Skin of body (tissue), 2 donors: ENCODE data around the gene GPX4. TPM values are rescaled to one million over a fixed set of nuclear protein-coding genes. Genes with fewer than 3 reads are reported as not detected.

Source experiments
- DNase-seq: peaks from one replicate; lab custom pipeline; 2025; lab: John Stamatoyannopoulos, UW
- total RNA-seq: library from RNA; depleted of rRNA; stranded (reverse); fragments of >200 nt; gene quantifications from one replicate; pipeline ENCODE4 v1.2.3, GENCODE V29; 2014

GPX4 gene
- total RNA-seq, 1 donor from 2014 or later: 105 TPM

DNA sequence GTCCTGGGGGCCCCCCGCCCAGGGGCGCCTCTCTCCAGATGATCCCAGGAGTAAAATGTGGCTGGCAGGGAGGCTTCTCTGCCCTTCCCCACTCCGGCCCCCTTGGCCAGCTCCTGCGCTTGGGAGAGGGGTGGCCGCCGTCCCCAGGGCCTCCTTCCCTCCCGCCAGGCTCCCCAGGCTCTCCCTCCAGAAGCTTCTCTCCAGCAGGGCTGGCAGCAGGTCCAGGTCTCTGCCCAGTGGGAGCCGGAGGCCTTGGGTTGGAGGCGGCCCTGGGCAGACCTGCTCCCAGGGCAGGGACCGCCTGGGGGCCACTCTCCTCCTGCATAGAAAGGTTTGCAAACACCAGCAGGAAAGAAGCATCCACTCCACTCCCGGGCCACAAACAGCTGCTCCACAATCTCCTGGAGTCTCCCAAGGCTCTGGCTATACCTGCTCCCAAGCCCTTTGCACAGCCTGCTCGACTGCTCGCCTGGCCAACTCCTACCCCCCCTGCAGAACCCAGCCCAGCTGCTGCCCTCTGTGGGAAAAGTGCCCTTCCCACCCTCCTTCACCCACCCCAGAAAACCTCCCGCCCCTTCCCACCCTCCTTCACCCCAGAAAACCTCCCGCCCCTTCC is 44.2 kb downstream of the GPX4 start:
- DNase-seq: no peak

DNA sequence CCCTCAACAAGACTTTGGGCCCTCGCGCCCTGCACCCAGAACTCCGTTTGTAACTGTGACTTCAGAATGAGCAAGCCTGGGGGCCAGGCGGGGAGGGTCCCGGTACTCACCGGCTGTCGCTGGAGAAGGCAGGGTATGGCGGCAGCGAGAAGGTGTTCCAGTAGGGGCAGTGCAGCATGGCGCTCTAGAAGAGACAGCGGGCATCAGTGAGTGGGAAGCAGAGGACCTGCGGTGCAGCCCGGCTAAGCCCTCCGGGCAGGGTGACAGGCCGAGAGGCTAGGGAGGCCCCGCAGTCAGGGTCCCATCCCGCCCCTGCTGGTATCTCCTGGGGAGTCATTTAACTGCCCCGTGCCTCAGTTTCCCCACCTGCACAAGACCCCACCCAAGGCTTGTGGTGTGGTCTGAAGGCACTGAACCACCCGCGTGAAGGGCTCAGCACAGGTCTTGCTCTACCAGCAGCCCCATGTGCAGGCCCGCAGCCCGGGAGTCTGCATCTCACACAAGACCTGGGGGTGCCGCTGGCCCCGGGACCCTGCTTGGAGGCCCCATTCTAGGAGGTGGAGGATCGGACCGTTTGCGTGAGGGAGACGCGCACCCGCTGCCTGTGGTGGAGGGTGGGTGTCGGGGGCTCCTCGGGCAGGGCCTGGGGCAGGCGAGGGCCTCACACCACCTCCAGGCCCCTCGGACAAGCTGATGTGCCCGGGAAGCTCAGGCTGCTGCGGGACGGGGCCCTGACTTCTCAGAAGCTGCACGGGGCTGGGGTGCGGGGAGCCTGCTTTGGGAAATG is 45.7 kb downstream of the GPX4 start:
- DNase-seq: no peak

DNA sequence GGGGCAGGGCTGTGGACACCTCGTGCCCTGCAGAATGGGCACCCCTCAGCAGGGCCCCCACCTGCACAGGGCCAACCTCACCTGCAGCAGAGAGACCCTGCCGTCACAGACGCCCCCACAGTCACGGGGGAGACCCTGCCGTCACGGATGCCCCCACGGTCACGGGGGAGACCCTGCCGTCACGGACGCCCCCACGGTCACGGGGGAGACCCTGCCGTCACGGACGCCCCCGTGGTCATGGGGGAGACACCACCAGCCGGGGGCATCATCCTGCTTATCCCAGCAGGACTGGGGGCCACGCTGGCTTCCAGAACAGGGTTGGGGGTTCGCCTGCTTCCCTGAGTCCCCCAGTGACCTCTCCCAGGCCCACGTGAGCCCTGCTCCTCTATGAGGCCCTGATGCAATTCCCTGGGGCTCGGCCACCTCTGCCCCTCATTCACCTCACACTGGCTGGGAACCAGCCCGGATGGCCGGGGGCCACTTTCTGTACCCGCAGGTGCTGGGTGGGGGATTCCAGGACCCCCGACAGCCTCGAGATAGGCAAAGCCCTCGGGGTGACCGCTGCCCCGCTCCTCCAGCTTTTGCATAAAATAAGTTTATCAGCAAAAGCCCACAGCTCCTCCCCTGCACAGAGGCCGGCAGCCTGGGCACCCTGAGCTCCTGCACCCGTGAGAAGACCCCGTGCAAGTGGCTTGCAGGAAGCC is 46.7 kb downstream of the GPX4 start:
- no peak for DNase-seq

DNA sequence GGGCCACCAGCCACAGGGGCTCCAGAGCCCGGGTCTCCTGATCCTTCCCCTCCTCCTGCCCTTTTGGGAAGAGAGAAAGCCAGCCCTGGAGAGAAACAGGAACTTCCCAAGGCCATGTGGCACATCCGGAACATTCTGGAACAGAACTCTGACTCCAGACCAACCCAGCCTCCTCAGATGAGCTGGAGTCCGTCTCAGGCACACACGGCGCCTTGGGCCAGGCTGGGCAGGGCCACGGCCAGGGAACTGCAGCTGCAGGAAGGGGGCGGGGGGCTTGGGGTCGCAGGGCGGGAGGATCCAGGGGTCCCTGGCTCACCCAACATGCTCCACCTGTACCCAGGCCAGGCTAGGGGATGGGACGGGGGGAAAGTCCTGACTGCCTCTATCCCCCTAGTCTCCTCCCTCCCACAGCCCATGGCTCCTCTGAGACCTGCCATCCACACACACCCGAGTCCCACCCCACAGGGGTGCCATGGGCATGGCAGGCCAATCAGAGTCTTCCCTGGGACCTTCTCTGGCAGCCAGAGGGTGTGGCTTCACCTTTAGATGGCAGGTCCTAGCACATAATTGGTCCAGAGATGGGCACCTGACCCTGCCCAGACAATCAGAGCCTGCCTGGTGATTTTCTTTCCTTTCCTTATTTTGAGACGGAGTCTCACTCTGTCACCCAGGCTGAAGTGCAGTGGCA is 47.4 kb downstream of the GPX4 start:
- no peak for DNase-seq

DNA sequence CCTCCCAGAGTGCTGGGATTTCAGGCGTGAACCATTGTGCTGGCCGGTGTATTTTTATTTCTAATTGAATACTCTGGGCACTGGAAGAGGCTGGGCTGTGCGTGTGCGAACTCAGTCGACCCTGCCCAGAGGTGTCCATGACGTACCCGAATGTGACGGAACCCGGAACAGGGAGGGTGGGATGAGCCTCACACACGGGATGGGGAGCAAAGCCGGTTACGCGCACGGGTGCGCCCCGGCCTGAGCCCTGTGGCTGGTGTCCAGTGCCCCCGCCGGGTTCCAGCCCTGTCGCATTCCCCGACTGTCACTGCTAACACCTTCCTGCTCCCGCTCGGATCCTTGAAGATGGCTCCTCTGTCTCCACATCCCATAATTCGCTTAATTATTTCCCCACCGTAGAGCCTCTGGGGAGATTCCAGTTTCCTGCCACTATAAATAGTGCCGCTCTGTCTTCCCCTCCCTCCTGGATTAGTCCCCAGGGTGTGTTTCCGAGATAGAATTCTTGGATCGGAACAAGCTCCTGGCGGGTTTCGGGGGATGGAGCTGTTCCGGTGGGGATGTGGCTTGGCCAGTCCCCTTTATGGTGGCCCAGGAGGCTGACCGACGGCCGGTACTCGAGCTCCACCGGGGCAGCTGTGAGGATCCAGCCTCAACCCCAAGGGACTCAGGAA is 48.3 kb downstream of the GPX4 start:
- peak; percentile 22 for DNase-seq

DNA sequence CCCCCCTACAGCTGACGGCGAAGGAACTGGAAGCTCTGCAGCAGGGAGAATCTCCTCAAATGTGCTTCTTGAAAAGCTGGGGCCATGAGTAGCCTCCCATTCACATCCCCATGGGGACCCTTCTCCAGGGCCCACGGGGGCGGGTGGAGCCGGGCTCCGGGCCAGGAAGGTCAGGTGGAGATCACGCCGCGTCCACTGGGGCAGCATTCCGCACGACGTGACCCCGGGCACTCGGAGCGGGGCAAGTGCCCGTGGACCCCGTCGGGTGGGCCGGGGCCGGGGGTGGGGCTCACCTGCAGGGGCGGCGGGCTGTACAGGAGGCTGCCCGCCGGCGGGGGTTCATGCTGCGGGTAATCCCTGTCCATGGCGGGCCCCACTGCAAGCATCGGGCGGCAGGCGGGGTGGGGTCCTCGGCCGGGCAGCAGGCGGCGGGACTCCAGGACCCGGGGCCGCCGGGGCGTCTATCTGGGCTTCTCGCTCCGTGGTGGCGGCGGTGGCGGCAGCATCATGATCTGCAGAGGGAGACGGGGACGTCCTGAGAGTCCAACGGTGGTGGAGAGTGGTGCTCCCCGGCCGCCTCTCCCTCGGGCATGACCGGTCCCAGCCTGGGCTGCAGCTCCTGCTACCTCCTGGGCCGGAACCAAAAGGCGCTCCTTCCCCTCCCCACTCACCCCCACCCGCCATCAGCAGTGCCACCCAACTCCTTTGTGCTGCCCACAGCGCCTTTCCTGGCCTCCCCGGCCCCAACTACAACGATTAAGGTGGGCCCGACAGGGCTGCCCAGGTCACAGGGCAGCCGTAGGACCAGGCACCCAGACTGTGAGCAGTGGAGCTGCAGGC is 50.3 kb downstream of the GPX4 start:
- no peak for DNase-seq

DNA sequence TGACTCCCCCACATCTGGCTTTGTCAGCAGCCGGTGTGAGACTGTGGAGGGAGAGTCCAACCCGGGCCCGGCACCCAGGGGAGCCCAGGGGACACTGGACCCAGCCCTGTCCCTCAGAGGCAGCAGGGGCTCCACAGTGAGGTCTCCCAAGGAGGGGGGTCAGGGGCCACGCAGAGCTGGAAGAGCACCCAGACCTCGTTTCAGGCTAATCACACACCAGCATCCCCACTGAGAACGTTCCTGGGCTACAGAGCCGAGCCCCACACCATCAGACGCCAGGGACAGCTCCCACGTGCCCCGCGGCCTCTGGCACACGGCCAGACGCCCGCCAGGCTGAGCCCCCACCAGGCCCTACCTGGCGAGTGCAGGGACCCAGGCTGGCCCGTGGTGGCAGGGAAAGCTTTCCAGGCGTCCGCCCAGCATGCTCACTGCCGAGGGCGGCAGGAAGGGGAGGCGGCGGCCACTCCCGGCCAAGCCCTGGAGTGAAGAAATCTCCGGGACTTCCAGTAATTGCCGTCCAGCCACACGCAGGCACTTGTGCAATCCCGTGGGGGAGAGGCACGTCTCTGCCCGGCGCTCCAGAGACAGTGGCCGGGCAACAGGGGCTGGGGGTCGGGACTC is 51.0 kb downstream of the GPX4 start:
- no peak for DNase-seq

DNA sequence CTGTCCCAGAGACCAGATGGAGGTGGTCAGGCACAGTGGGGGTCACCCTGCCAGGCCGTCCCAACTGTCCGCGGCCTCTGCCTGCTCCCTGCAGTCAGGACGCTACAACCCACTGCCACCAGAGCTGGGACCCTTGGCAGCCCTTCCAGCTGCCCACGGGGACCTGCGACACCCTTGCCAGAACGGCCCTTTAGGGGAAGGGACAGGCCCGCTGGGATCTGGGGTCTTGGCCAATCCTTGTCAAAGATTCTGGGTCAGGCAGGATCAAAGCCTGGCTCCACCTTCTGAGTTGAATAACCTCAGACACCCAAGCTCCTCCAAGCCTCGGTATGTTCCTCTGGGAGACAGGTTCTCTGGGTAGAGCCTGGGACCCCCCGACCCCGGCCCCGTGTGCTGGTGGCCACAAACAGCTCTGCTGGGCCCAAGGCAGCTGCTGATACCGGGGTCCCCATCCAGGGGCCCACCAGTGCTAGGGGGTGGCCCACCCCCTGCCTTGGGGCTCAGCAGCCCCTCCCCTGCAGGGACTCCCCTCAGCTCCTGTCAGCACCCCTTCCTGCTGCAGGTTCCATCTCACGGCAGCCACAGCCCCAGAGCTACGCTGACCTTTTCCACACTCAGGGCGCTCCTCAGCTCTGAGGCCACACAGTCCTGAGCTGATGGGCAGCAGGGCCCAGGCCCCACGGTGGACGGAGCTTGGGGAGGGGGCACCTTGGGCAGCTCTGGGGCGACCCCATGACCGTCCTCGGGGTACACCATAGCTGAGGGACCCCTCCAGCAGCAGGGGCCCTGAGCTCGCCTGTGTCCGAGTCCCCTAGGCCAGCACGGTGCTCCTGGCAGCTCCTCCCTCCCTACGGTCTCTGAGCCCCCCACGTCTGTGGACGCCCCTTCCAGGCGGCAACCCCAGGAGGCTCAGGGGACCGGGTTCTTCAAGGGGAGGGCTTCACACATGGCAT is 51.8 kb downstream of the GPX4 start:
- DNase-seq: no peak

Other genes with a start within 250 kb of the GPX4 start
- 79.1 TPM for gene CFD, start 244.3 kb upstream of the GPX4 start, total RNA-seq
- gene MED16, start 210.8 kb upstream of the GPX4 start, total RNA-seq: 16.5 TPM
- gene RNU6-9, start 210.5 kb upstream of the GPX4 start, total RNA-seq: not detected
- 28.7 TPM for gene R3HDM4, start 190.8 kb upstream of the GPX4 start, total RNA-seq
- gene KISS1R, start 186.7 kb upstream of the GPX4 start, total RNA-seq: not detected
- 12.8 TPM for gene ARID3A, start 178.0 kb upstream of the GPX4 start, total RNA-seq
- 34.1 TPM for gene WDR18, start 119.6 kb upstream of the GPX4 start, total RNA-seq
- 0.20 TPM for gene GRIN3B, start 103.6 kb upstream of the GPX4 start, total RNA-seq
- 40.6 TPM for gene TMEM259, start 82.9 kb upstream of the GPX4 start, total RNA-seq
- not detected for gene RNU6-2, start 82.5 kb upstream of the GPX4 start, total RNA-seq
- gene CNN2, start 77.4 kb upstream of the GPX4 start, total RNA-seq: 58.2 TPM
- gene ABCA7, start 63.9 kb upstream of the GPX4 start, total RNA-seq: 4.8 TPM
- gene ARHGAP45, start 36.8 kb upstream of the GPX4 start, total RNA-seq: 10.7 TPM
- 47.1 TPM for gene POLR2E, start 8.6 kb upstream of the GPX4 start, total RNA-seq
- 23.1 TPM for gene SBNO2, start 70.3 kb downstream of the GPX4 start, total RNA-seq
- gene STK11, start 101.8 kb downstream of the GPX4 start, total RNA-seq: 37.3 TPM
- 1.9 TPM for gene CBARP, start 134.0 kb downstream of the GPX4 start, total RNA-seq
- 22.9 TPM for gene ATP5F1D, start 137.8 kb downstream of the GPX4 start, total RNA-seq
- gene MIDN, start 144.6 kb downstream of the GPX4 start, total RNA-seq: 19.7 TPM
- gene CIRBP, start 165.3 kb downstream of the GPX4 start, total RNA-seq: 267 TPM
- 6.4 TPM for gene FAM174C, start 171.5 kb downstream of the GPX4 start, total RNA-seq
- 0.39 TPM for gene EFNA2, start 181.9 kb downstream of the GPX4 start, total RNA-seq